HCT116 (cell line): Measurements from ENCODE around the gene ZNF646. TPM values are rescaled to one million over a fixed set of nuclear protein-coding genes. Genes with fewer than 3 reads are reported as not detected.

Experiments used
- ATAC-seq: fragments of 200-7000 bp; cut with Tn5 transposase; 2 replicates; pipeline ENCODE4 v1.9.1; 2020; ENCODE audit warnings: mild to moderate bottlenecking, moderate library complexity
- BruUV-seq: library from RNA; stranded (reverse); fragments of 400-500 nt; replicated peaks from 2 replicates; lab custom pipeline; 2021; lab: Mats Ljungman, UMichigan
- CTCF ChIA-PET: fragments of 300-600 bp; sonication (Branson Sonifier 250); formaldehyde crosslinking; loops from one replicate; lab custom pipeline; 2021; ENCODE audit warnings: antibody characterized with exemption; lab: Charles Lee
- POLR2A ChIA-PET: fragments of 300-600, 350-600 bp; sonication (Branson Sonifier 250); formaldehyde crosslinking; loops from one replicate; lab custom pipeline; 2021; ENCODE audit warnings: antibody characterized with exemption; lab: Charles Lee
- RAD21 ChIA-PET, 2 experiments: fragments of 300-600 bp; sonication (Branson Sonifier 250); formaldehyde crosslinking; loops; one replicate each; lab custom pipeline; 2023; ENCODE audit warnings: low total read pairs in 2 of 2; ENCODE audit not compliant: uncharacterized antibody in 2 of 2, unreplicated experiment in 2 of 2, low non-redundant PET in 1 of 2; lab: Charles Lee
- DNase-seq: peaks from one replicate; pipeline ENCODE4 v3.0.0-alpha.2; 2010; ENCODE audit warnings: low read depth, low spot score
- H2AFZ ChIP-seq: fragments of 200-600 bp; shearing (Covaris generic), sonication (generic); 2 replicates; pipeline ENCODE4 v1.6.1; 2017; ENCODE audit warnings: low read depth, mixed run types, mixed read lengths, antibody characterized with exemption, low read length; ENCODE audit not compliant: poor library complexity, severe bottlenecking
- H3K27ac ChIP-seq: 2 replicates; pipeline ENCODE4 v1.5.1; 2012; ENCODE audit warnings: low read depth, low read length
- H3K27me3 ChIP-seq: fragments of 200-600 bp; sonication (generic); 2 replicates; pipeline ENCODE4 v1.6.1; 2016; ENCODE audit warnings: mixed run types, low read length, mixed read lengths; ENCODE audit not compliant: insufficient read depth
- H3K36me3 ChIP-seq, 2 experiments: fragments of 200-500 bp in 1 of 2; fragments of 200-600 bp in 1 of 2; sonication (Bioruptor generic) in 1 of 2; sonication (generic) in 1 of 2; 2 replicates each; pipeline versions ENCODE4 v1.5.1 to v1.6.1; 2014 to 2016; ENCODE audit warnings: low read length in 2 of 2, inconsistent platforms in 1 of 2, mixed read lengths in 1 of 2, mixed run types in 1 of 2; ENCODE audit not compliant: insufficient read depth in 2 of 2, control insufficient read depth in 1 of 2
- H3K4me1 ChIP-seq, 2 experiments: fragments of 200-600 bp in 1 of 2; sonication (generic) in 1 of 2; 2 replicates each; pipeline versions ENCODE4 v1.5.1 to v1.6.1; 2012 to 2017; ENCODE audit warnings: low read length in 2 of 2, inconsistent platforms in 1 of 2, mild to moderate bottlenecking in 1 of 2, mixed read lengths in 1 of 2, mixed run types in 1 of 2, moderate library complexity in 1 of 2; ENCODE audit not compliant: insufficient read depth in 2 of 2, control insufficient read depth in 1 of 2
- H3K4me2 ChIP-seq: fragments of 200-600 bp; sonication (generic); 2 replicates; pipeline ENCODE4 v1.6.1; 2017; ENCODE audit warnings: mixed run types, low read length, mixed read lengths
- H3K4me3 ChIP-seq, 2 experiments: fragments of 200-600 bp in 1 of 2; sonication (generic) in 1 of 2; replicated peaks in 1 of 2; 2 replicates each; pipeline ENCODE4 v1.5.1; 2011 to 2016; ENCODE audit warnings: low read length in 2 of 2, control low read depth in 1 of 2, low read depth in 1 of 2, mild to moderate bottlenecking in 1 of 2, mixed read lengths in 1 of 2, mixed run types in 1 of 2
- H3K79me2 ChIP-seq: fragments of 200-600 bp; sonication (generic); 2 replicates; pipeline ENCODE4 v1.6.1; 2017; ENCODE audit warnings: mild to moderate bottlenecking, mixed run types, low read length, moderate library complexity, mixed read lengths; ENCODE audit not compliant: insufficient read depth
- H3K9ac ChIP-seq: fragments of 200-600 bp; sonication (generic); 2 replicates; pipeline ENCODE4 v1.6.1; 2016; ENCODE audit warnings: low read length, mixed read lengths
- H3K9me2 ChIP-seq: fragments of 200-600 bp; sonication (generic), shearing (Covaris generic); 2 replicates; pipeline ENCODE4 v1.6.1; 2017; ENCODE audit warnings: mixed run types, mild to moderate bottlenecking, moderate library complexity; ENCODE audit not compliant: insufficient read depth
- H3K9me3 ChIP-seq, 2 experiments: fragments of 200-500 bp in 1 of 2; fragments of 200-600 bp in 1 of 2; sonication (Bioruptor generic) in 1 of 2; sonication (generic) in 1 of 2; 2 replicates each; pipeline ENCODE4 v1.6.1; 2014 to 2017; ENCODE audit warnings: low read length in 2 of 2, mixed read lengths in 2 of 2, inconsistent platforms in 1 of 2, low read depth in 1 of 2, mild to moderate bottlenecking in 1 of 2, mixed run types in 1 of 2, moderate library complexity in 1 of 2; ENCODE audit not compliant: control insufficient read depth in 1 of 2, insufficient read depth in 1 of 2
- H4K20me1 ChIP-seq: fragments of 200-600 bp; sonication (generic), shearing (Covaris generic); 2 replicates; pipeline ENCODE4 v1.6.1; 2017; ENCODE audit warnings: mixed run types, mild to moderate bottlenecking, moderate library complexity; ENCODE audit not compliant: insufficient read depth
- CBX3 ChIP-seq: IDR thresholded peaks from 2 replicates; pipeline ENCODE4 v1.6.1; 2012; ENCODE audit warnings: low read depth
- CTCF ChIP-seq, 3 experiments: fragments of 200-600 bp in 1 of 3; sonication (generic) in 1 of 3; IDR thresholded peaks in 2 of 3; conservative IDR thresholded peaks in 1 of 3; 2 replicates each; pipeline ENCODE4 v1.5.1; 2012 to 2017; ENCODE audit warnings: low read depth in 2 of 3, low read length in 2 of 3, antibody characterized with exemption in 1 of 3, borderline replicate concordance in 1 of 3, control low read depth in 1 of 3, mild to moderate bottlenecking in 1 of 3, mixed read lengths in 1 of 3, mixed run types in 1 of 3, moderate library complexity in 1 of 3; ENCODE audit not compliant: insufficient read depth in 1 of 3
- EGR1 ChIP-seq: IDR thresholded peaks from 2 replicates; pipeline ENCODE4 v1.6.1; 2012; ENCODE audit warnings: low read depth
- ELF1 ChIP-seq: IDR thresholded peaks from 2 replicates; pipeline ENCODE4 v1.6.1; 2012; ENCODE audit warnings: low read depth, borderline replicate concordance
- JUND ChIP-seq: IDR thresholded peaks from 2 replicates; pipeline ENCODE4 v1.6.1; 2012
- MAX ChIP-seq: IDR thresholded peaks from 2 replicates; pipeline ENCODE4 v1.6.1; 2012
- POLR2A ChIP-seq: IDR thresholded peaks from 2 replicates; pipeline ENCODE4 v1.7.0; 2011; ENCODE audit warnings: borderline replicate concordance; ENCODE audit not compliant: insufficient read depth, insufficient read length; ENCODE audit errors: extremely low read depth
- POLR2AphosphoS5 ChIP-seq: IDR thresholded peaks from 2 replicates; pipeline ENCODE4 v1.6.1; 2011; ENCODE audit warnings: mild to moderate bottlenecking, low read depth, low read length, moderate library complexity
- REST ChIP-seq: IDR thresholded peaks from 2 replicates; pipeline ENCODE4 v1.6.1; 2012; ENCODE audit warnings: low read depth
- SP1 ChIP-seq: IDR thresholded peaks from 2 replicates; pipeline ENCODE4 v1.6.1; 2012; ENCODE audit warnings: low read depth
- SRF ChIP-seq: IDR thresholded peaks from 2 replicates; pipeline ENCODE4 v1.6.1; 2012; ENCODE audit warnings: low read depth
- TCF7L2 ChIP-seq: IDR thresholded peaks from 2 replicates; pipeline ENCODE4 v1.7.0; 2011; ENCODE audit warnings: borderline replicate concordance, inconsistent platforms; ENCODE audit not compliant: insufficient read depth, insufficient read length; ENCODE audit errors: extremely low read depth
- ZBTB33 ChIP-seq: IDR thresholded peaks from 2 replicates; pipeline ENCODE4 v1.6.1; 2011; ENCODE audit warnings: mild to moderate bottlenecking, low read length, moderate library complexity; ENCODE audit not compliant: insufficient replicate concordance; ENCODE audit errors: extremely low read depth
- ZFX ChIP-seq: fragments of 450-650 bp; IDR thresholded peaks from 2 replicates; pipeline ENCODE4 v1.6.1; 2017
- ZNF274 ChIP-seq: fragments of 200-500 bp; sonication (Bioruptor generic); IDR thresholded peaks from 2 replicates; pipeline ENCODE4 v1.6.1; 2014; ENCODE audit warnings: mild to moderate bottlenecking, low read depth, low read length, inconsistent platforms
- intact Hi-C: fragments of 100-400 bp; cut with micrococcal nuclease; formaldehyde crosslinking; loops from 2 replicates; pipeline ENCODE4 v1.10.0; 2022
- total RNA-seq: library from RNA; stranded (reverse); gene quantifications from one replicate; pipeline ENCODE4 v1.2.1, GENCODE V29; 2021; ENCODE audit not compliant: unreplicated experiment

Gene ZNF646
- total RNA-seq, 1 experiment from 2014 or later = 17.7 TPM

- POLR2A ChIA-PET = no interaction called here
Measured at GRCh38 chr16:31086629-31086906, 12.3 kb downstream of the ZNF646 start.

More at GRCh38 chr16:31086629-31086906, 12.3 kb downstream of the ZNF646 start:
- Histone ChIP-seq H3K9me2 (no peaks in the 10 kb centered on the region), H3K4me1 (peaks cover 0 to 11% of the 10 kb centered on the region in 2 experiments; a peak in 1 of 4 replicates), H3K79me2 (peaks cover 9% of the 10 kb centered on the region; the same call in 1 of the 2 replicates), H3K27ac (no peak overlapping the region), H3K4me2 (no peak overlapping the region), H3K9ac (no peak overlapping the region), H3K9me3 (no peaks in the 10 kb centered on the region), H3K36me3 (peaks cover 0 to 14% of the 10 kb centered on the region in 2 experiments; a peak in 3 of 4 replicates), H4K20me1 (no peaks in the 10 kb centered on the region), H3K27me3 (no peaks in the 10 kb centered on the region), H3K4me3 (no peak overlapping the region), H2AFZ (no peak overlapping the region)
- no TSS peak for BruUV-seq
- ATAC-seq = no peak
- RAD21 ChIA-PET = no interaction called here
- CTCF ChIA-PET = no interaction called here
- no peak for DNase-seq
- intact Hi-C loops = no loop called here
- TF ChIP-seq SP1 (no peak), ZFX (no peak), JUND (no peak), TCF7L2 (no peak), POLR2AphosphoS5 (no peak), EGR1 (no peak), MAX (no peak), ZNF274 (no peak), ELF1 (no peak), CBX3 (no peak), SRF (no peak), ZBTB33 (no peak), POLR2A (no peak), CTCF (IDR thresholded peaks at IDR 0.05 in 2 of 3, conservative IDR thresholded peaks at IDR 0.05 in 1 of 3; ENCODE audit: borderline replicate concordance in 1 of 3, insufficient read depth in 1 of 3, low read depth in 2 of 3, low read length in 2 of 3) (no peak), REST (no peak)
